Measurements from ENCODE around the gene SOHLH1. TPM values are rescaled to one million over a fixed set of nuclear protein-coding genes. Genes with fewer than 3 reads are reported as not detected.

SOHLH1 gene
- total and polyA plus RNA-seq, 2 of the 4 experiments (the other 2 are of a cell fraction): not detected

DNA sequence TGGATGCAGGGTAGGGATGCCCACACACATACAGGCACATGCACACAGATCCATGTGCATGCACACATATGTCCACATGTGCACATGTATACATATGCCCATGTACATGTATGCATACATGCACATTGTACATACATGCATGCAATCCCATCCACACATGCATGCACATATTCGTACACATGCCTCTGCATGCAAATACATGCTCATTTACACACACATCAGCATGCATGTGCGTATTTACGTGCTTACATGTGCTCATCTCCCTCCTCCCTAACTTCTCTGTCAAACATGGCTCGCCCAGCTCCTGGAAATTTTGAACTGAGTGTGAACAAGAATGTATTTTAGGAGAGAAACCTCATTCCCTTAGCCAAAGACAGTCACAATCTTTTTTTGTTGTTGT, 8.9 kb upstream of the SOHLH1 start:
- Histone ChIP-seq H2BK5ac (ENCODE audit: low read depth, low read length, poor library complexity, severe bottlenecking) (no peak overlapping the region), H3K56ac (ENCODE audit: extremely low read depth, insufficient read depth, low read length) (no peak overlapping the region), H4K20me1 (ENCODE audit: insufficient read depth, low read length) (no peaks in the 10 kb centered on the region), H2AK9ac (replicated peaks; ENCODE audit: low read depth, low read length, poor library complexity) (no peak overlapping the region), H3K4ac (ENCODE audit: low read depth, low read length) (no peak overlapping the region), H3K4me2 (ENCODE audit: low read depth, low read length) (no peak overlapping the region), H3K27me3 (ENCODE audit: control insufficient read depth, insufficient read depth, low read length) (peaks cover 15% of the 10 kb centered on the region), H2BK15ac (ENCODE audit: low read depth, low read length) (no peak overlapping the region), H2AFZ (replicated peaks; ENCODE audit: low read length, poor library complexity) (no peak overlapping the region), H2AK5ac (ENCODE audit: low read depth, low read length) (no peak overlapping the region), H3K4me3 (ENCODE audit: insufficient read depth, low read depth, low read length) (no peak overlapping the region), H4K91ac (ENCODE audit: insufficient read depth, low read depth, low read length) (no peak overlapping the region), H3K18ac (ENCODE audit: low read depth, low read length) (no peak overlapping the region), H3K79me1 (ENCODE audit: low read depth in 1 of 2, low read length in 2 of 2) (no peaks in the 10 kb centered on the region), H4K5ac (ENCODE audit: low read depth, low read length) (no peak overlapping the region), H3K9me3 (ENCODE audit: control insufficient read depth, insufficient read depth, low read length) (no peaks in the 10 kb centered on the region), H2BK20ac (ENCODE audit: low read depth, low read length) (no peak overlapping the region), H4K8ac (ENCODE audit: low read depth in 2 of 2, low read length in 2 of 2) (no peak overlapping the region), H3K4me1 (ENCODE audit: control insufficient read depth, insufficient read depth, low read length) (no peaks in the 10 kb centered on the region), H2BK120ac (ENCODE audit: low read depth, low read length) (no peak overlapping the region), H3K14ac (replicated peaks; ENCODE audit: low read depth, low read length) (no peak overlapping the region), H3K36me3 (ENCODE audit: control insufficient read depth, insufficient read depth, low read length) (no peaks in the 10 kb centered on the region), H3K9me1 (ENCODE audit: insufficient read depth, low read length) (no peaks in the 10 kb centered on the region), H3K27ac (ENCODE audit: insufficient read depth, low read length) (no peak overlapping the region), H3K23ac (ENCODE audit: low read depth, low read length) (no peak overlapping the region), H3K9ac (ENCODE audit: low read depth, low read length) (no peak overlapping the region)
- WGBS, 2 experiments (ENCODE audit: extremely low coverage in 2 of 2, insufficient read length in 1 of 2): no CpG with 5 or more reads among the region's 4 CpGs
- TF ChIP-seq CEBPB (IDR thresholded peaks at IDR 0.05; ENCODE audit: low read depth, low read length): no peak
- TF ChIP-seq, protein P1, sequence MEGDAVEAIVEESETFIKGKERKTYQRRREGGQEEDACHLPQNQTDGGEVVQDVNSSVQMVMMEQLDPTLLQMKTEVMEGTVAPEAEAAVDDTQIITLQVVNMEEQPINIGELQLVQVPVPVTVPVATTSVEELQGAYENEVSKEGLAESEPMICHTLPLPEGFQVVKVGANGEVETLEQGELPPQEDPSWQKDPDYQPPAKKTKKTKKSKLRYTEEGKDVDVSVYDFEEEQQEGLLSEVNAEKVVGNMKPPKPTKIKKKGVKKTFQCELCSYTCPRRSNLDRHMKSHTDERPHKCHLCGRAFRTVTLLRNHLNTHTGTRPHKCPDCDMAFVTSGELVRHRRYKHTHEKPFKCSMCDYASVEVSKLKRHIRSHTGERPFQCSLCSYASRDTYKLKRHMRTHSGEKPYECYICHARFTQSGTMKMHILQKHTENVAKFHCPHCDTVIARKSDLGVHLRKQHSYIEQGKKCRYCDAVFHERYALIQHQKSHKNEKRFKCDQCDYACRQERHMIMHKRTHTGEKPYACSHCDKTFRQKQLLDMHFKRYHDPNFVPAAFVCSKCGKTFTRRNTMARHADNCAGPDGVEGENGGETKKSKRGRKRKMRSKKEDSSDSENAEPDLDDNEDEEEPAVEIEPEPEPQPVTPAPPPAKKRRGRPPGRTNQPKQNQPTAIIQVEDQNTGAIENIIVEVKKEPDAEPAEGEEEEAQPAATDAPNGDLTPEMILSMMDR (conservative IDR thresholded peaks at IDR 0.05; ENCODE audit: low read depth, low read length): no peak
- TF ChIP-seq NFE2L2 (IDR thresholded peaks at IDR 0.05; ENCODE audit: low read depth, low read length): no peak
- no peak for TF ChIP-seq RFX5 (IDR thresholded peaks at IDR 0.05; ENCODE audit: low read depth, low read length)
- TF ChIP-seq BHLHE40 (IDR thresholded peaks at IDR 0.05; ENCODE audit: low read depth, low read length): no peak
- TF ChIP-seq, protein P2, sequence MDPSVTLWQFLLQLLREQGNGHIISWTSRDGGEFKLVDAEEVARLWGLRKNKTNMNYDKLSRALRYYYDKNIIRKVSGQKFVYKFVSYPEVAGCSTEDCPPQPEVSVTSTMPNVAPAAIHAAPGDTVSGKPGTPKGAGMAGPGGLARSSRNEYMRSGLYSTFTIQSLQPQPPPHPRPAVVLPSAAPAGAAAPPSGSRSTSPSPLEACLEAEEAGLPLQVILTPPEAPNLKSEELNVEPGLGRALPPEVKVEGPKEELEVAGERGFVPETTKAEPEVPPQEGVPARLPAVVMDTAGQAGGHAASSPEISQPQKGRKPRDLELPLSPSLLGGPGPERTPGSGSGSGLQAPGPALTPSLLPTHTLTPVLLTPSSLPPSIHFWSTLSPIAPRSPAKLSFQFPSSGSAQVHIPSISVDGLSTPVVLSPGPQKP (IDR thresholded peaks at IDR 0.05; ENCODE audit: borderline replicate concordance, low read depth, low read length): no peak
- TF ChIP-seq CHD1 (IDR thresholded peaks at IDR 0.05; ENCODE audit: low read depth, low read length): no peak
- TF ChIP-seq FOS (IDR thresholded peaks at IDR 0.05; ENCODE audit: low read depth, low read length): no peak
- no peak for TF ChIP-seq SMC3 (IDR thresholded peaks at IDR 0.05; ENCODE audit: low read depth, low read length)
- TF ChIP-seq RCOR1 (IDR thresholded peaks at IDR 0.05; ENCODE audit: insufficient replicate concordance, low read length): no peak
- TF ChIP-seq RAD21 (IDR thresholded peaks at IDR 0.05; ENCODE audit: low read length): no peak
- BruUV-seq (replicated peaks): no TSS peak
- in situ Hi-C loops (cut with MboI; ENCODE audit: low sequenced_read_pairs): loop anchor here (10.0 kb wide), 1 partner anchor 417 kb away; no protein-coding TSS in a partner anchor
- dilution Hi-C loops (cut with HindIII; ENCODE audit: low sequenced_read_pairs, unreplicated experiment): no loop called here
- ChIA-PET CTCF (no interaction called here), POLR2A (ENCODE audit: unreplicated experiment) (no interaction called here)
- no peak for ATAC-seq (ENCODE audit: low read depth)
- DNase-seq: no peak
- intact Hi-C loops (cut with micrococcal nuclease): no loop called here
